GM23338 (cell line): ENCODE measurements around the gene FBXO31. TPM values are rescaled to one million over a fixed set of nuclear protein-coding genes. Genes with fewer than 3 reads are reported as not detected.

Experiments
- CREB1 ChIP-seq: fragments of 250-450 bp; sonication (Bioruptor Pico); IDR thresholded peaks from 2 replicates; pipeline ENCODE4 v1.5.0; 2020; ENCODE audit warnings: low read depth, mild to moderate bottlenecking, moderate library complexity
- EZH2 ChIP-seq: fragments of 200-600 bp; sonication (generic); IDR thresholded peaks from one replicate; pipeline ENCODE4 v1.8.0; 2017; ENCODE audit warnings: antibody characterized with exemption, mild to moderate bottlenecking, low read depth; ENCODE audit not compliant: unreplicated experiment
- POLR2AphosphoS5 ChIP-seq: IDR thresholded peaks from 2 replicates; pipeline ENCODE4 v1.6.1; 2016; ENCODE audit warnings: antibody characterized with exemption, low read depth
- STAT1 ChIP-seq: IDR thresholded peaks from one replicate; pipeline ENCODE4 v1.6.1; 2016; ENCODE audit warnings: antibody characterized with exemption; ENCODE audit not compliant: unreplicated experiment
- ZNF114 ChIP-seq: fragments of 250-450 bp; sonication (Bioruptor Pico); IDR thresholded peaks from 2 replicates; pipeline ENCODE4 v1.5.0; 2020; ENCODE audit warnings: mild to moderate bottlenecking, moderate library complexity
- ZNF331 ChIP-seq: fragments of 250-450 bp; sonication (Bioruptor Pico); IDR thresholded peaks from 2 replicates; pipeline ENCODE4 v1.5.0; 2020; ENCODE audit warnings: low read depth, mild to moderate bottlenecking, moderate library complexity
- ZNF462 ChIP-seq: fragments of 250-450 bp; sonication (Bioruptor Pico); IDR thresholded peaks from 2 replicates; pipeline ENCODE4 v1.5.0; 2020; ENCODE audit warnings: mild to moderate bottlenecking, moderate library complexity
- polyA plus RNA-seq: library from polyadenylated mRNA; unstranded; fragments of >200 nt; fragmentation: Nextera tagmentation; extraction: Ambion mirVana; gene quantifications from 2 replicates; pipeline ENCODE4 v1.2.1, GENCODE V29; 2016
- total RNA-seq: library from RNA; depleted of rRNA; stranded (reverse); fragments of >200 nt; shearing (Covaris generic); gene quantifications from 2 replicates; pipeline ENCODE4 v1.2.3, GENCODE V29; 2014
- TF ChIP-seq, protein P1 (sequence below), 2 experiments: fragments of 200-600 bp in 1 of 2; sonication (generic) in 1 of 2; conservative IDR thresholded peaks; 2 replicates each; pipeline versions ENCODE4 v1.5.1 to v1.6.1; 2016 to 2017; ENCODE audit warnings: antibody characterized with exemption in 2 of 2, low read depth in 2 of 2, mild to moderate bottlenecking in 2 of 2, moderate library complexity in 1 of 2

FBXO31 gene
- total and polyA plus RNA-seq, 2 experiments from 2014 or later, result 7.0 to 23.8 TPM

GRCh38 chr16:87319997-87320491, 63.5 kb downstream of the FBXO31 start (continued):
- TF ChIP-seq ZNF462 (CRISPR knock-in tag), result no peak
- no peak for TF ChIP-seq EZH2
- TF ChIP-seq POLR2AphosphoS5, result no peak
- no peak for TF ChIP-seq ZNF114 (CRISPR knock-in tag)
- no peak for TF ChIP-seq STAT1
- TF ChIP-seq CREB1 (CRISPR knock-in tag), result no peak
- TF ChIP-seq, protein P1, sequence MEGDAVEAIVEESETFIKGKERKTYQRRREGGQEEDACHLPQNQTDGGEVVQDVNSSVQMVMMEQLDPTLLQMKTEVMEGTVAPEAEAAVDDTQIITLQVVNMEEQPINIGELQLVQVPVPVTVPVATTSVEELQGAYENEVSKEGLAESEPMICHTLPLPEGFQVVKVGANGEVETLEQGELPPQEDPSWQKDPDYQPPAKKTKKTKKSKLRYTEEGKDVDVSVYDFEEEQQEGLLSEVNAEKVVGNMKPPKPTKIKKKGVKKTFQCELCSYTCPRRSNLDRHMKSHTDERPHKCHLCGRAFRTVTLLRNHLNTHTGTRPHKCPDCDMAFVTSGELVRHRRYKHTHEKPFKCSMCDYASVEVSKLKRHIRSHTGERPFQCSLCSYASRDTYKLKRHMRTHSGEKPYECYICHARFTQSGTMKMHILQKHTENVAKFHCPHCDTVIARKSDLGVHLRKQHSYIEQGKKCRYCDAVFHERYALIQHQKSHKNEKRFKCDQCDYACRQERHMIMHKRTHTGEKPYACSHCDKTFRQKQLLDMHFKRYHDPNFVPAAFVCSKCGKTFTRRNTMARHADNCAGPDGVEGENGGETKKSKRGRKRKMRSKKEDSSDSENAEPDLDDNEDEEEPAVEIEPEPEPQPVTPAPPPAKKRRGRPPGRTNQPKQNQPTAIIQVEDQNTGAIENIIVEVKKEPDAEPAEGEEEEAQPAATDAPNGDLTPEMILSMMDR (conservative IDR thresholded peaks at IDR 0.05; ENCODE audit: low read depth in 2 of 2), result no peak
- no peak for TF ChIP-seq ZNF331 (CRISPR knock-in tag)
